Spleen (tissue), 11 donors: ENCODE results near the gene DNM2. TPM values are rescaled to one million over a fixed set of nuclear protein-coding genes. Genes with fewer than 3 reads are reported as not detected.

Source experiments
- DNase-seq: peaks from one replicate; pipeline ENCODE4 v3.0.0-alpha.2; 2020
- H3K27ac ChIP-seq, 8 donors: fragments of 200-600 bp; sonication (generic) in 7 of 8; 1 replicate in 4 of 8; 2 replicates in 4 of 8; pipeline versions ENCODE4 v1.5.0 to v1.8.0; 2016 to 2021; ENCODE audit warnings: inconsistent platforms in 4 of 8, mild to moderate bottlenecking in 4 of 8, moderate library complexity in 1 of 8
- H3K27me3 ChIP-seq, 7 donors: fragments of 200-600 bp; sonication (generic) in 6 of 7; replicated peaks in 1 of 7; 1 replicate in 4 of 7; 2 replicates in 3 of 7; pipeline versions ENCODE4 v1.5.0 to v1.8.0; 2016 to 2021; ENCODE audit warnings: inconsistent platforms in 3 of 7, mild to moderate bottlenecking in 1 of 7
- H3K36me3 ChIP-seq, 6 donors: fragments of 200-600 bp; sonication (generic) in 5 of 6; 1 replicate in 4 of 6; 2 replicates in 2 of 6; pipeline versions ENCODE4 v1.5.0 to v1.8.0; 2016 to 2021; ENCODE audit warnings: inconsistent platforms in 2 of 6
- H3K4me1 ChIP-seq, 6 donors: fragments of 200-600 bp; sonication (generic) in 5 of 6; 1 replicate in 3 of 6; 2 replicates in 3 of 6; pipeline versions ENCODE4 v1.5.0 to v1.8.0; 2016 to 2021; ENCODE audit warnings: inconsistent platforms in 3 of 6
- H3K4me3 ChIP-seq, 8 donors: fragments of 200-600 bp; sonication (generic) in 7 of 8; 1 replicate in 4 of 8; 2 replicates in 4 of 8; pipeline versions ENCODE4 v1.5.0 to v1.8.0; 2016 to 2021; ENCODE audit warnings: inconsistent platforms in 4 of 8, mild to moderate bottlenecking in 4 of 8, moderate library complexity in 2 of 8
- H3K9me3 ChIP-seq, 8 donors: fragments of 200-600 bp; sonication (generic) in 7 of 8; 1 replicate in 4 of 8; 2 replicates in 4 of 8; pipeline versions ENCODE4 v1.5.0 to v1.8.0; 2016 to 2021; ENCODE audit warnings: inconsistent platforms in 4 of 8
- POLR2A ChIP-seq, 3 donors: fragments of 450-650 bp; IDR thresholded peaks; one replicate each; pipeline ENCODE4 v1.5.1; 2017; ENCODE audit warnings: antibody characterized with exemption in 3 of 3, mild to moderate bottlenecking in 1 of 3
- POLR2AphosphoS5 ChIP-seq, 3 donors: sonication (generic); formaldehyde crosslinking; IDR thresholded peaks; one replicate each; pipeline ENCODE4 v1.5.1; 2017; ENCODE audit warnings: antibody characterized with exemption in 3 of 3
- WGBS, 5 donors: extraction: QIAGEN DNeasy Blood & Tissue Kit in 3 of 5; methylation state at CpG; one replicate each; pipeline versions ENCODE4 v1.1.5 to v1.1.7; 2013 to 2018; 5-methylcytosine and 5-hydroxymethylcytosine counted together
- intact Hi-C: fragments of 100-400 bp; cut with DNase I; formaldehyde crosslinking; loops from one replicate; pipeline ENCODE4 v1.15.0; 2023; ENCODE audit warnings: low total_unique reads
- polyA plus RNA-seq, 3 donors: library from polyadenylated mRNA; stranded (reverse); fragments of 200-250 nt; gene quantifications; one replicate each; pipeline ENCODE4 v1.2.1, GENCODE V29; 2013
- total RNA-seq, 7 donors: library from RNA; depleted of rRNA in 3 of 7; stranded (reverse); fragments of >200 nt in 3 of 7; fragmentation: NEBNext Ultra II Directional in 4 of 7; extraction: Animal tissue kit (Norgen Biotek cat#: 25700) in 4 of 7; gene quantifications; one replicate each; pipeline versions ENCODE4 v1.1.0 to v1.2.1, GENCODE V29; 2016 to 2021
- TF ChIP-seq, protein P1 (sequence below), 11 experiments: fragments of 200-600 bp in 7 of 11; fragments of 450-650 bp in 4 of 11; sonication (generic) in 4 of 11; IDR thresholded peaks in 8 of 11; conservative IDR thresholded peaks in 3 of 11; 1 replicate in 7 of 11; 2 replicates in 4 of 11; pipeline versions ENCODE4 v1.4.0 to v1.8.0; 2016 to 2021; ENCODE audit warnings: antibody characterized with exemption in 11 of 11, inconsistent platforms in 4 of 11, mild to moderate bottlenecking in 1 of 11
- donor health status: healthy with polysubstance abuse.
- donor health status: DM: no; HTN: no; CAD: no; lungs with moderate emphysema.
- donor health status: DM: no; HTN: no; CAD: no.
- donor health status: Bipolar disorder and iron deficiency.
- donor health status: healthy.
- donor health status: DM: no; HTN: no; CAD: no.
- donor health status: DM: yes; HTN: yes; CAD: no.

Gene DNM2
- total and polyA plus RNA-seq, 10 donors, result 57.1 to 298 (median 193) TPM

DNA sequence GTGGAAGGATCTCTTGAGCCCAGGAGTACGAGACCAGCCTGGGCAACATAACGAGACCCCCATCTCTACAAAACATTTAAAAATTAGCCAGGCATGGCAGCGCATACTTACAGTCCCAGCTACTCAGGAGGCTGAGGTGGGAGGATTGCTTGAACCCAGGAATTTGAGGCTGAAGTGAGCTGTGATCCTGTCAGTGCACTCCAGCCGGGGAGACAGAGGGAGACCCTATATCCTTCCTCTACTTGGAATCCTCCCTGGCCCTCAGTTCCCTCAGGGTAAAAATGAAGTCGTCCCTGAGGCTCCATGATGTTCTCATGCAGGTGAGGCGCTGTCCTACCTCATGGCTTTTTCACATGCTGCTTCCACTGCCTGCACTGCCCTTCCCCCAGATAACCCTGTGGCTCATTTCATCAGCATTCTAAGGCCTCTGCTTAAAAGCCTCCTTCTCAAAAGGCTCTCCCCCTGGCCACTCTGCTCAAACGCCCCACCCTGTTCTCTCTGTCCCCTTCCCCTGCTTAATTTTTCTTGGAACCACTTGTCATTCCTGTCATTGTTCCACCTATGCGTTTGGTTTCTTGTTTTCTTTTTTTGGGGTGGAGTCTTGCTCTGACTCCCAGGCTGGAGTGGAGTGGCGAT, 19.2 kb downstream of the DNM2 start:
- WGBS, 5 donors, result 78 to 90% (median 84%) methylated on average over 9 of the region's 9 CpGs
- intact Hi-C loops, result no loop called here
- Histone ChIP-seq H3K9me3 (no peaks in the 10 kb centered on the region), H3K4me3 (no peak overlapping the region), H3K4me1 (peaks cover 38 to 100% (median 74%) of the 10 kb centered on the region in 6 donors), H3K27ac (peak overlapping the region in 6 of 8 donors; percentile 8 to 78 (median 52)), H3K36me3 (peaks cover 0 to 26% (median 0%) of the 10 kb centered on the region in 6 donors), H3K27me3 (no peaks in the 10 kb centered on the region)
- no peak for TF ChIP-seq POLR2AphosphoS5 (IDR thresholded peaks at IDR 0.05)
- DNase-seq, result no peak

DNA sequence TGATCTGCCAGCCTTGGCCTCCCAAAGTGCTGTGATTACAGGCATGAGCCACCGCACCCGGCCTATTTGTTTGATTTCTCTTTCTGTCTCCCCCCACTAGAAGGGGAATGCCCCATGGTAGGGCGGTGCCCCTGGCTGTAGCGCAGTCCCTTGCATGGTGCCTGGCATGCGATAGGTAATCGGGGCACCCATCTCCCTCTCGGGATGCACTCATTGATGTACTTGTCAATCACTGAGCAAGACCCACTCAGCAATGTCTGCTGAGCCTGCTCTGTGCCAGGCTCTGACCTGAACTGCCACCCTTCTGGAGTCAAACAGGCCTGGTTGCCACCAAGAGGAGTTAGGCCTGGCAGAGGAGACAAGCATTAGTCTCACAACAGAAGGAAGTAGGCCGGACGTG, 19.8 kb downstream of the DNM2 start:
- TF ChIP-seq POLR2AphosphoS5 (IDR thresholded peaks at IDR 0.05), result no peak
- TF ChIP-seq, protein P1, sequence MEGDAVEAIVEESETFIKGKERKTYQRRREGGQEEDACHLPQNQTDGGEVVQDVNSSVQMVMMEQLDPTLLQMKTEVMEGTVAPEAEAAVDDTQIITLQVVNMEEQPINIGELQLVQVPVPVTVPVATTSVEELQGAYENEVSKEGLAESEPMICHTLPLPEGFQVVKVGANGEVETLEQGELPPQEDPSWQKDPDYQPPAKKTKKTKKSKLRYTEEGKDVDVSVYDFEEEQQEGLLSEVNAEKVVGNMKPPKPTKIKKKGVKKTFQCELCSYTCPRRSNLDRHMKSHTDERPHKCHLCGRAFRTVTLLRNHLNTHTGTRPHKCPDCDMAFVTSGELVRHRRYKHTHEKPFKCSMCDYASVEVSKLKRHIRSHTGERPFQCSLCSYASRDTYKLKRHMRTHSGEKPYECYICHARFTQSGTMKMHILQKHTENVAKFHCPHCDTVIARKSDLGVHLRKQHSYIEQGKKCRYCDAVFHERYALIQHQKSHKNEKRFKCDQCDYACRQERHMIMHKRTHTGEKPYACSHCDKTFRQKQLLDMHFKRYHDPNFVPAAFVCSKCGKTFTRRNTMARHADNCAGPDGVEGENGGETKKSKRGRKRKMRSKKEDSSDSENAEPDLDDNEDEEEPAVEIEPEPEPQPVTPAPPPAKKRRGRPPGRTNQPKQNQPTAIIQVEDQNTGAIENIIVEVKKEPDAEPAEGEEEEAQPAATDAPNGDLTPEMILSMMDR (IDR thresholded peaks at IDR 0.05 in 8 of 11, conservative IDR thresholded peaks at IDR 0.05 in 3 of 11), result no peak
- TF ChIP-seq POLR2A (IDR thresholded peaks at IDR 0.05), result no peak
- Histone ChIP-seq H3K9me3 (no peaks in the 10 kb centered on the region), H3K4me3 (no peak overlapping the region), H3K4me1 (peaks cover 40 to 100% (median 74%) of the 10 kb centered on the region in 6 donors), H3K27me3 (no peaks in the 10 kb centered on the region), H3K36me3 (peaks cover 0 to 26% (median 0%) of the 10 kb centered on the region in 6 donors), H3K27ac (peak overlapping the region in 6 of 8 donors; percentile 11 to 78 (median 52))
- DNase-seq, result no peak
- intact Hi-C loops, result no loop called here
- WGBS, 5 donors, result 76 to 83% (median 78%) methylated on average over 9 of the region's 9 CpGs

DNA sequence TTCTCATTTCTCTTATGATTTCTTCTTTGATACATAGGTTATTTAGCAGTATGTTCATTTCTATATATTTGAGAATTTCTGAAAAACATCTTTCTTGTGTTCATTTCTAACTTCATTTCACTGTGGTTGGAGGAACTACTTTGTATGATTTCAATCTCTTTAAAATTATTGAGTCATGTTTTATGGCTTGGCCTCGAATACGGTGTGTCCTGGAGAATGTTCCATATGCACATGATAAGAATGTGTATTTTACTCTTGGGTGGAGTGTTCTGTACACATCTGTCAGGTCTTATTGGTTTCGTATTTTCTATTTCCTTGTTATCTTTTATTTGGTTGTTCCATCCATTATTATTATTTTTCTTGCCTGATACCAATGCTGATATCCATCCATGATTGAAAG, 22.9 kb downstream of the DNM2 start:
- DNase-seq, result no peak
- Histone ChIP-seq H3K9me3 (no peaks in the 10 kb centered on the region), H3K36me3 (peaks cover 0 to 15% (median 0%) of the 10 kb centered on the region in 6 donors), H3K4me1 (peaks cover 54 to 100% (median 92%) of the 10 kb centered on the region in 6 donors), H3K27me3 (no peaks in the 10 kb centered on the region), H3K27ac (peak overlapping the region in 2 of 8 donors; percentile 67 to 81), H3K4me3 (no peak overlapping the region)
- 87 to 92% (median 89%) methylated on average over 3 of the region's 3 CpGs for WGBS, 5 donors
- TF ChIP-seq POLR2AphosphoS5 (IDR thresholded peaks at IDR 0.05), result no peak
- no peak for TF ChIP-seq POLR2A (IDR thresholded peaks at IDR 0.05)
- TF ChIP-seq, protein P1 (IDR thresholded peaks at IDR 0.05 in 8 of 11, conservative IDR thresholded peaks at IDR 0.05 in 3 of 11), result no peak
- intact Hi-C loops, result no loop called here

DNA sequence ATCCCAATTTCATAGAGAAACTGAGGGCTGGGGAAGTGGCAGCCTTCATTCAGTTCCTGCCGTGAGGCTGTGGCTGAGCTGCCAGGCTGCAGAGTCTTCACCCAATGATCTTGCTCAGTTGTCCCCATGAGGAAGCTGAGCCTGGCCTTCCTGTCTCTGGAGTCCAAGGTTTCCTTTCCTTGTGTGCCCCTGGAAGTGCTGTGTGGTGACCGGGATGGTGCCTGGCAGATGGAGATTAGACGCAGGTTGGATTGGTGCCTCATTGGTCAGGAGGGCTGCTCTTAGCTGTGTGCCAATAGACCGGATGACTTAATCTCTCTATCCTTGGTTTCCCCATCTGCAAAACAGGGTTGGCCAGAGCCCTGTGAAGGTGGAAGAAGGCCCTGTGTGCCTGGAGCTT, 24.6 kb downstream of the DNM2 start:
- WGBS, 5 donors, result 42 to 64% (median 50%) methylated on average over 4 of the region's 4 CpGs
- Histone ChIP-seq H3K27me3 (no peaks in the 10 kb centered on the region), H3K36me3 (peaks cover 0 to 6% (median 0%) of the 10 kb centered on the region in 6 donors), H3K4me3 (no peak overlapping the region), H3K27ac (peak overlapping the region in 6 of 8 donors; percentile 33 to 81 (median 70)), H3K9me3 (no peaks in the 10 kb centered on the region), H3K4me1 (peaks cover 46 to 100% (median 90%) of the 10 kb centered on the region in 6 donors)
- no peak for TF ChIP-seq POLR2A (IDR thresholded peaks at IDR 0.05)
- TF ChIP-seq, protein P1 (IDR thresholded peaks at IDR 0.05 in 8 of 11, conservative IDR thresholded peaks at IDR 0.05 in 3 of 11), result no peak
- TF ChIP-seq POLR2AphosphoS5 (IDR thresholded peaks at IDR 0.05), result peak in 2 of 3 donors; percentile 89 to 97
- DNase-seq, result no peak
- intact Hi-C loops, result no loop called here
